Measurements from ENCODE around the gene FBXO3.
A peak's percentile ranks its signal among the peaks of the same experiment; 100 is the strongest.

- TF ChIP-seq, protein P1, sequence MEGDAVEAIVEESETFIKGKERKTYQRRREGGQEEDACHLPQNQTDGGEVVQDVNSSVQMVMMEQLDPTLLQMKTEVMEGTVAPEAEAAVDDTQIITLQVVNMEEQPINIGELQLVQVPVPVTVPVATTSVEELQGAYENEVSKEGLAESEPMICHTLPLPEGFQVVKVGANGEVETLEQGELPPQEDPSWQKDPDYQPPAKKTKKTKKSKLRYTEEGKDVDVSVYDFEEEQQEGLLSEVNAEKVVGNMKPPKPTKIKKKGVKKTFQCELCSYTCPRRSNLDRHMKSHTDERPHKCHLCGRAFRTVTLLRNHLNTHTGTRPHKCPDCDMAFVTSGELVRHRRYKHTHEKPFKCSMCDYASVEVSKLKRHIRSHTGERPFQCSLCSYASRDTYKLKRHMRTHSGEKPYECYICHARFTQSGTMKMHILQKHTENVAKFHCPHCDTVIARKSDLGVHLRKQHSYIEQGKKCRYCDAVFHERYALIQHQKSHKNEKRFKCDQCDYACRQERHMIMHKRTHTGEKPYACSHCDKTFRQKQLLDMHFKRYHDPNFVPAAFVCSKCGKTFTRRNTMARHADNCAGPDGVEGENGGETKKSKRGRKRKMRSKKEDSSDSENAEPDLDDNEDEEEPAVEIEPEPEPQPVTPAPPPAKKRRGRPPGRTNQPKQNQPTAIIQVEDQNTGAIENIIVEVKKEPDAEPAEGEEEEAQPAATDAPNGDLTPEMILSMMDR (IDR thresholded peaks at IDR 0.05 in 4 of 5, conservative IDR thresholded peaks at IDR 0.05 in 1 of 5) = no peak
- peak; percentile 53 to 54 for TF ChIP-seq POLR2A (IDR thresholded peaks at IDR 0.05)
Observed at GRCh38 chr11:33773987-33774735, at the start of gene FBXO3.
